Kidney epithelial cell (primary cell): ENCODE data around the gene CPLX1. TPM values are rescaled to one million over a fixed set of nuclear protein-coding genes. Genes with fewer than 3 reads are reported as not detected.
A peak's percentile ranks its signal among the peaks of the same experiment; 100 is the strongest.

Source experiments
- DNase-seq: peaks from one replicate; pipeline ENCODE4 v3.0.0-alpha.2; 2010; ENCODE audit warnings: low read depth
- H3K27me3 ChIP-seq: 2 replicates; pipeline ENCODE4 v1.6.0; 2011; ENCODE audit warnings: low read length; ENCODE audit not compliant: control insufficient read depth, insufficient read depth
- H3K36me3 ChIP-seq: 2 replicates; pipeline ENCODE4 v1.5.1; 2011; ENCODE audit warnings: low read length; ENCODE audit not compliant: control insufficient read depth, insufficient read depth
- H3K4me3 ChIP-seq: 2 replicates; pipeline ENCODE4 v1.5.1; 2011; ENCODE audit warnings: low read depth, mild to moderate bottlenecking, control low read depth, low read length
- CTCF ChIP-seq: IDR thresholded peaks from 2 replicates; pipeline ENCODE4 v1.5.1; 2011; ENCODE audit warnings: mild to moderate bottlenecking, moderate library complexity, low read length, control low read depth, inconsistent platforms; ENCODE audit not compliant: insufficient read depth, poor library complexity, severe bottlenecking
- total RNA-seq: library from RNA; depleted of rRNA; stranded (reverse); fragments of >200 nt; gene quantifications from 2 replicates; pipeline ENCODE4 v1.2.3, GENCODE V29; 2015

CPLX1 gene
- total RNA-seq, 1 donor from 2014 or later, result 0.17 TPM

- H3K36me3 ChIP-seq, result peaks cover 5% of the 10 kb centered on the region
- no peak for TF ChIP-seq CTCF
- H3K27me3 ChIP-seq, result no peaks in the 10 kb centered on the region
- no peak overlapping the region for H3K4me3 ChIP-seq
- DNase-seq, result no peak
Observed at GRCh38 chr4:764405-765169, 61.3 kb downstream of the CPLX1 start.

GRCh38 chr4:763922-764321 lies 62.0 kb downstream of the CPLX1 start:
- DNase-seq, result no peak
- TF ChIP-seq CTCF, result no peak
- Histone ChIP-seq H3K27me3 (no peaks in the 10 kb centered on the region), H3K36me3 (peaks cover 5% of the 10 kb centered on the region), H3K4me3 (no peak overlapping the region)

GRCh38 chr4:763191-763810 lies 62.6 kb downstream of the CPLX1 start:
- Histone ChIP-seq H3K4me3 (no peak overlapping the region), H3K27me3 (no peaks in the 10 kb centered on the region), H3K36me3 (peaks cover 5% of the 10 kb centered on the region)
- no peak for DNase-seq
- TF ChIP-seq CTCF, result no peak

- H3K27me3 ChIP-seq, result no peaks in the 10 kb centered on the region
- DNase-seq, result no peak
- H3K4me3 ChIP-seq, result no peak overlapping the region
- H3K36me3 ChIP-seq, result peaks cover 5% of the 10 kb centered on the region
- peak; percentile 44 for TF ChIP-seq CTCF
Observed at GRCh38 chr4:762211-763190, 63.4 kb downstream of the CPLX1 start.

GRCh38 chr4:761739-762138 lies 64.2 kb downstream of the CPLX1 start:
- DNase-seq, result no peak
- Histone ChIP-seq H3K4me3 (no peak overlapping the region), H3K27me3 (no peaks in the 10 kb centered on the region), H3K36me3 (peaks cover 5% of the 10 kb centered on the region)
- TF ChIP-seq CTCF, result no peak
